HEK293 (cell line): ENCODE measurements around the gene SLC4A1.

Source experiments
- FEZF1 ChIP-seq: fragments of 450-650 bp; formaldehyde crosslinking; IDR thresholded peaks from 2 replicates; pipeline ENCODE4 v1.5.1; 2016; ENCODE audit warnings: missing biosample characterization, missing genetic modification characterization
- GLI2 ChIP-seq: fragments of 450-650 bp; formaldehyde crosslinking; IDR thresholded peaks from 2 replicates; pipeline ENCODE4; 2017; ENCODE audit warnings: missing biosample characterization, missing genetic modification characterization, low read depth, borderline replicate concordance
- GLIS2 ChIP-seq: fragments of 450-650 bp; formaldehyde crosslinking; IDR thresholded peaks from 2 replicates; pipeline ENCODE4 v1.5.1; 2016; ENCODE audit warnings: missing biosample characterization, missing genetic modification characterization
- PATZ1 ChIP-seq: fragments of 450-650 bp; formaldehyde crosslinking; IDR thresholded peaks from 2 replicates; pipeline ENCODE4 v1.5.1; 2016; ENCODE audit warnings: missing biosample characterization, missing genetic modification characterization
- PRDM2 ChIP-seq: fragments of 450-650 bp; formaldehyde crosslinking; IDR thresholded peaks from 2 replicates; pipeline ENCODE4 v1.5.1; 2016; ENCODE audit warnings: missing biosample characterization, missing genetic modification characterization, borderline replicate concordance
- PRDM4 ChIP-seq: fragments of 450-650 bp; formaldehyde crosslinking; IDR thresholded peaks from 2 replicates; pipeline ENCODE4 v1.5.1; 2017; ENCODE audit warnings: missing biosample characterization, missing genetic modification characterization
- SP2 ChIP-seq: fragments of 450-650 bp; formaldehyde crosslinking; IDR thresholded peaks from 2 replicates; pipeline ENCODE4 v1.5.1; 2016; ENCODE audit warnings: missing biosample characterization, missing genetic modification characterization
- TCF7L2 ChIP-seq: IDR thresholded peaks from 2 replicates; pipeline ENCODE4 v1.6.1; 2011; ENCODE audit warnings: low read depth, mild to moderate bottlenecking, inconsistent platforms, low read length, moderate library complexity, borderline replicate concordance
- ZBTB20 ChIP-seq: fragments of 450-650 bp; formaldehyde crosslinking; IDR thresholded peaks from 2 replicates; pipeline ENCODE4 v1.5.1; 2016; ENCODE audit warnings: missing biosample characterization, missing genetic modification characterization
- ZBTB6 ChIP-seq: fragments of 450-650 bp; formaldehyde crosslinking; IDR thresholded peaks from 2 replicates; pipeline ENCODE4 v1.5.1; 2017; ENCODE audit warnings: missing biosample characterization, missing genetic modification characterization
- ZBTB8A ChIP-seq: fragments of 450-650 bp; formaldehyde crosslinking; IDR thresholded peaks from 2 replicates; pipeline ENCODE4 v1.5.1; 2016; ENCODE audit warnings: missing biosample characterization, missing genetic modification characterization
- ZNF138 ChIP-seq: fragments of 450-650 bp; formaldehyde crosslinking; IDR thresholded peaks from 2 replicates; pipeline ENCODE4 v1.5.1; 2016; ENCODE audit warnings: missing biosample characterization, missing genetic modification characterization, borderline replicate concordance
- ZNF184 ChIP-seq: fragments of 450-650 bp; IDR thresholded peaks from 2 replicates; pipeline ENCODE4 v1.5.1; 2018; ENCODE audit warnings: missing biosample characterization, mild to moderate bottlenecking, missing genetic modification characterization
- ZNF223 ChIP-seq: fragments of 450-650 bp; formaldehyde crosslinking; IDR thresholded peaks from 2 replicates; pipeline ENCODE4 v1.5.1; 2016; ENCODE audit warnings: missing biosample characterization, missing genetic modification characterization
- ZNF292 ChIP-seq: fragments of 450-650 bp; formaldehyde crosslinking; IDR thresholded peaks from 2 replicates; pipeline ENCODE4 v1.5.1; 2016; ENCODE audit warnings: low read depth, missing biosample characterization, missing genetic modification characterization, borderline replicate concordance
- ZNF311 ChIP-seq: fragments of 450-650 bp; formaldehyde crosslinking; IDR thresholded peaks from 2 replicates; pipeline ENCODE4 v1.5.1; 2017; ENCODE audit warnings: missing biosample characterization, missing genetic modification characterization, borderline replicate concordance
- ZNF423 ChIP-seq: fragments of 450-650 bp; formaldehyde crosslinking; IDR thresholded peaks from 2 replicates; pipeline ENCODE4 v1.5.1; 2016; ENCODE audit warnings: missing biosample characterization, missing genetic modification characterization
- ZNF488 ChIP-seq: fragments of 450-650 bp; formaldehyde crosslinking; IDR thresholded peaks from 2 replicates; pipeline ENCODE4 v1.5.1; 2016; ENCODE audit warnings: missing biosample characterization, missing genetic modification characterization
- ZNF521 ChIP-seq: fragments of 450-650 bp; formaldehyde crosslinking; IDR thresholded peaks from 2 replicates; pipeline ENCODE4 v1.5.1; 2017; ENCODE audit warnings: missing biosample characterization, mild to moderate bottlenecking, missing genetic modification characterization
- ZNF555 ChIP-seq: fragments of 450-650 bp; formaldehyde crosslinking; conservative IDR thresholded peaks from 2 replicates; pipeline ENCODE4 v1.5.1; 2017; ENCODE audit warnings: missing biosample characterization, mild to moderate bottlenecking, missing genetic modification characterization, inconsistent platforms
- ZNF571 ChIP-seq: fragments of 450-650 bp; formaldehyde crosslinking; IDR thresholded peaks from 2 replicates; pipeline ENCODE4 v1.5.0; 2017; ENCODE audit warnings: missing biosample characterization, missing genetic modification characterization
- ZNF621 ChIP-seq: fragments of 450-650 bp; formaldehyde crosslinking; IDR thresholded peaks from 2 replicates; pipeline ENCODE4 v1.5.1; 2017; ENCODE audit warnings: missing biosample characterization, missing genetic modification characterization
- ZNF629 ChIP-seq: fragments of 450-650 bp; formaldehyde crosslinking; IDR thresholded peaks from 2 replicates; pipeline ENCODE4 v1.5.1; 2017; ENCODE audit warnings: missing biosample characterization, missing genetic modification characterization
- ZNF707 ChIP-seq: fragments of 450-650 bp; formaldehyde crosslinking; IDR thresholded peaks from 2 replicates; pipeline ENCODE4 v1.5.1; 2016; ENCODE audit warnings: missing biosample characterization, missing genetic modification characterization
- ZNF843 ChIP-seq: fragments of 450-650 bp; formaldehyde crosslinking; IDR thresholded peaks from 2 replicates; pipeline ENCODE4 v1.5.1; 2016; ENCODE audit warnings: missing biosample characterization, missing genetic modification characterization
- ZSCAN4 ChIP-seq: fragments of 450-650 bp; formaldehyde crosslinking; IDR thresholded peaks from 2 replicates; pipeline ENCODE4 v1.5.1; 2017; ENCODE audit warnings: missing biosample characterization, missing genetic modification characterization

The SLC4A1 gene

GRCh38 chr17:44221084-44221861 is 46.7 kb downstream of the SLC4A1 start (continued):
- TF ChIP-seq ZBTB20 (tag by site-specific recombination) (peak; percentile 80), PRDM4 (tag by site-specific recombination) (no peak), ZNF707 (no peak), TCF7L2 (no peak), ZNF423 (tag by site-specific recombination) (no peak), ZNF629 (tag by site-specific recombination) (peak; percentile 34), ZNF184 (tag by site-specific recombination) (peak; percentile 95), ZNF223 (tag by site-specific recombination) (no peak), ZNF571 (tag by site-specific recombination) (no peak), ZNF555 (tag by site-specific recombination) (no peak), SP2 (tag by site-specific recombination) (peak; percentile 80), GLI2 (tag by site-specific recombination) (no peak), ZBTB6 (tag by site-specific recombination) (peak; percentile 97), ZNF488 (tag by site-specific recombination) (no peak), ZNF843 (tag by site-specific recombination) (no peak; the same call in 1 of the 2 replicates), ZSCAN4 (tag by site-specific recombination) (peak; percentile 48), ZNF138 (tag by site-specific recombination) (no peak), ZNF521 (no peak), ZNF621 (no peak), GLIS2 (tag by site-specific recombination) (peak; percentile 96), ZNF311 (tag by site-specific recombination) (no peak), PATZ1 (tag by site-specific recombination) (peak; percentile 85), ZNF292 (no peak), ZBTB8A (tag by site-specific recombination) (peak; percentile 66; the same call in 1 of the 2 replicates), PRDM2 (tag by site-specific recombination) (no peak), FEZF1 (tag by site-specific recombination) (no peak)
